22Rv1 (cell line): ENCODE data around the gene COX7A1.

Experiments used
- CTCF ChIP-seq: fragments of 450-650 bp; IDR thresholded peaks from 2 replicates; pipeline ENCODE4 v1.5.1; 2017; ENCODE audit warnings: mild to moderate bottlenecking
- ZFX ChIP-seq: fragments of 450-650 bp; IDR thresholded peaks from 2 replicates; pipeline ENCODE4 v1.6.1; 2017; ENCODE audit warnings: antibody characterized with exemption, borderline replicate concordance

GRCh38 chr19:36201684-36202083, 49.4 kb upstream of the COX7A1 start:
- TF ChIP-seq CTCF (no peak), ZFX (no peak)
